ENCODE data around the gene CNTNAP5.
A peak's percentile ranks its signal among the peaks of the same experiment; 100 is the strongest.

CNTNAP5 gene

GRCh38 chr2:124025171-124025580 is at the start of gene CNTNAP5:
Gene CNTNAP5, plus strand, starts transcription at chr2:124025287. Its CDS starts 364 bp downstream, at chr2:124025651.
- DNase-seq (ENCODE audit: low read depth) = no peak

DNA sequence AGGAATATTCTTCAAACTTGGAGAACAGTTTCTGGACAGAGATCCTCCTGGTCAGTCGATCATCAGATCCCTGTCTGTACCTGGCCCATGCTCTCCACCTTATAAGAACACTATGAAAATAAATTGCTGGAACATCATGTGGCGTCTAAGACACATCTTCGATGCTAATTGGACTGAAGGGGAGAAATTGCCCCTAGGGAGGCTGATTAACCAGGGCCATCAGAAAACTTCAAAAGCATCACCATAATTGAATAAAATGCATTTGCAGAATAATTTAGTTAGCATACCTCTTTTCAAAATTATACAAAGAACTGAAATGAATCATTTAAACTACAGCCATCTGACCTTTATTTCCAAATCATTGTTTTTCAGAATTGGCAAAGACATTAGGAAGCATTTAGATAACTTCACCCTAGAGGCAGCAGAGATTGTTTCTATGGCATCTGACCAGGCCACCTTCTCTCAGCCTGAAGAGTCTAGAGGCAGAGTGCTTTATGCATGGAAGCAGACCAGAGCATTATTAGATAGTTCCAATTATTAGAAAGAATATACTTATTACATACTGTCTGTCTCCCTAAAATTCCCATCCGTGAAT is 48.9 kb upstream of the CNTNAP5 start:
- DNase-seq (ENCODE audit: low read depth) = no peak

DNA sequence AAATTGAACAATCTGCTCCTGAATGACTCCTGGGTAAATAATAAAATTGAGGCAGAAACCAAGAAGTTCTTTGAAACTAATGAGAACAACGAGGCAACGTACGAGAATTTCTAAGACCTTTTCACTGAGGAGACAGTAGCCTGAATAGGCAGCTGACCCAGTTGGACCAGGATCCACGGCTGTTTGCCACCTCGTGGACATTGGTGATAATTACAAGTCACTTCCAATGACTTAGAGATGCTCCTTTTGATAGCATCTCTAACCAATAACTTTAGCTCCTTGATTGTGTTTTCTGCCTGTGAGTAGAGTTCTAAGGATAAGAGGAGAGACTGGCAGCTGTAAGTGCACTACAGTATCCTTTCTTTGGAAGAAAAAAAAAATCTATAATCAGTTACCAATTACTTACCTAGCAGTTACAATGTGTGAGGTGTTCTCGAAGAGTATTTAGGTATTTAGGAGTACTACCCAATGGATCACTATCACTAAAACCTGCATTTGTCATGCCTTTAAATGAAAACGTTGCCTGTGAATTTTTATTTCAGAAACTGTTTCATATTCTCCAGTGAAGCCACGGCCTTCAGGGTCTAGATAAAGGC is 31.3 kb upstream of the CNTNAP5 start:
- peak; percentile 0 for DNase-seq (ENCODE audit: low read depth)

- DNase-seq (ENCODE audit: low read depth) = no peak
Observed at GRCh38 chr2:123999681-124000080, 25.4 kb upstream of the CNTNAP5 start.

DNA sequence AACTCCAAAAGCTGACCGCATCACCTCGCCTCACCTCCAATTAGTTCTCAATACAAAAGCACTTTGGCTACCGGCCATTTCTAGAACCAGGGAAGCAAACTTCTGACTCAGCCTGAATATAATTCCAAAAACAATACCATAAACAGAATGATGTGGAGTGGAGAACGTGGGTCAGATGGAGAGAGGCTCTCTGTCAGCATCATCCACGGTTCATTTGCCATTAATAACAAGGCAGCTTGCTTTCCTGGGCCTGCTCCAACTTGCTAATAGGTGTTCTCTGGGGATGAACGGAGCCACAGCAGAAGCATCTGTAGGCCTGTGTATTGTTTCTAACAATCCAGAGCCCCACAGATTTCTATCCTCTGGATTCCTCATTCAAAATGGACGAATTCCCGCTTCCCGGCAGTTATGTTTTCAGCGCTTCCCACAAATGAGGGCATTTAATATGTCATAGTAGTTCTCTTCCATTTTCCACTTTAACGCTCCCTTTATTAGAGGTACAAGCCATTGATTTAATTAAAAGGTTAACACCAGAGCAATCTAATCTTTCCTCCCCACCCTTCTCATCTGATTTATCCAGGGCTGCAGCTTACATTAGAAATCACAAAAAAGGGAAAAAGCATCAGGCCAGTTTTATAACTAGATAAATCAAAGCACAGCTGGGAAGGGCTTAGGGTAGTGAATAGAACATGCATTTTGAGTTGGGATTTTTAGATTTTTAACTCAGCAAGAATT is 23.2 kb upstream of the CNTNAP5 start:
- no peak for DNase-seq (ENCODE audit: low read depth)

GRCh38 chr2:124018890-124019289 is 6.2 kb upstream of the CNTNAP5 start:
- no peak for DNase-seq (ENCODE audit: low read depth)

- no peak for DNase-seq (ENCODE audit: low read depth)
Observed at GRCh38 chr2:124024561-124025170, 421 bp upstream of the CNTNAP5 start.

DNA sequence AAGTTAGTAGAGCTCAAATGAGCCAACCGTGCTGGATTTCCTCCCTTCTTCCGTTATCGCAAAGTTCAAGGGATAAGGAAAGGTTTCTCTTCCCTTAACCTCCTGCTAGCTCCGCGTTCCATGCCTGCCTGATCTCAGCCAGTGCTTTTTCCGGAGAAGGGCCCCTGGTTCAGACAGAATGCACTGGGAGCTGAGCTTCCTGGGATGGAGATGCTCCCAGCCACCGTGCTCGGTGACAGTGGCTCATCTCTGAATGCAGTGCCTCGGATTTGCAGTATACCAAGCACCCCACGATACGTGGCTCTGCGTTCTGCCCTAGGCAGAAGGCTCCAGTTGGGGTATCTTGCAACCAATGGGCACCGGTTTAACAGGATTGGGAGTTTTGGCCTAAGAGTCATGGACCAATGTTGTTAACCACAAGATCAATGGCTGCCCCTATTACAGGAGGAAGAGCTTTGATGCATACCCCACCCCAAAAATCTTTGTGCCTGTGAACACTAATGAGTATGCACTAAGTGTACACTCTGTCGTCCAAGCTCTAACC is 876 bp downstream of the CNTNAP5 start:
- DNase-seq (ENCODE audit: low read depth) = no peak

DNA sequence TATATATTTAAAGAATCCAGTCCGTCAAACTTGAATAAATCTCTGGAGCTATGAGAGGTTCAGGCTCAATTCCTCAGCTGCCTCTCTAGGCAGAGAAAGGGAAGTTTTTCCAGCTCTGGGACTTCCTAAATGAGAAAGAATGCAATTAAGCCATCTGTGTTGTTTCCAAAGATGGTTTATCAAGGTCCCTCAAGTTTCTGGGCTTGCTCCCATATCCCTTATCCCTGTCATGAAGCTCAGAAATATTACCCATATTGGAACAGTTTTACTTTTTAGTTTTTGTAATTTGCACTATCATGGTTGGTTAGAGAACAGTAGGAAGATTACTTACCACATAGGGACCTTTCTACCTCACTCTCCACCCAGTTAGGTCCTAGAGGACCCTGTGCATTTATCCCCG is 1.4 kb downstream of the CNTNAP5 start:
- DNase-seq (ENCODE audit: low read depth) = no peak

DNA sequence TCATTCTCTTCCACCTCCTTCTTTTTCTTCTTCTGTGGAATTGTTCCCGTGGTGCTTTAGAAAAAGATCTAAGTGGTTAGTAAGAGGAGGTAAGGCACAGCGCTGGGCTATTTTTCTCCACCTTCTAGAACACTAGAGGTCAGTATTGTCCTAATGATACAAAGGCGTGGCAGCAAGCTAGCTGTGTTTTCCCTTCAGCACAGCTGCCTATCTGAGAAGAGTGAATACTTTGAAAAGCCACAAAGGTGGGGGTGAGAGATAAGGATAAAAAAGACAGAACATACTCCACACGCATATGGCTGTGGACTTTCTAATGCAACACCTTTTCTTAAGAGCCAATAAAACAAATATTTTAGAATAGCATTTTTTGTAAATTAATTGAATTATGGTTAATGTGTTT is 2.1 kb downstream of the CNTNAP5 start:
- DNase-seq (ENCODE audit: low read depth) = peak; percentile 10

GRCh38 chr2:124032799-124033198 is 7.7 kb downstream of the CNTNAP5 start:
- DNase-seq (ENCODE audit: low read depth) = no peak

DNA sequence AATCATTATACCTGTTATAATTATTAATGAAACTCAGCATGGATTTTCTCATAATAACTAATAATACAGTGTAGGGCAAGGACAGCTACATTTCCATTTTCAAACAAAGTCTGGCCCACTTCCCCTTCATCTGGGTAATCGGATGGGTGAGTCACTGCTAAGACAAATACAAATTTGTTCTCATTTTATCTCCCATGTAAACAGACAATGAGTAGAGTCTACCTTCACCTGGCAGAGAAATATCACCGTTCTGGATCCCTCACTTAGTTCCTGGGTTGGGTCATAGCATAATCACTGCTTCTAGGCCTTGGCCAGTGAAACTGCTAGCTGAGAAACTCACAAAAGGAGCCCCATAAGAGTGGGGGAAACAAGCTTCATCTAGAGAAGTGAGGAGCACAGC is 9.2 kb downstream of the CNTNAP5 start:
- no peak for DNase-seq (ENCODE audit: low read depth)

DNA sequence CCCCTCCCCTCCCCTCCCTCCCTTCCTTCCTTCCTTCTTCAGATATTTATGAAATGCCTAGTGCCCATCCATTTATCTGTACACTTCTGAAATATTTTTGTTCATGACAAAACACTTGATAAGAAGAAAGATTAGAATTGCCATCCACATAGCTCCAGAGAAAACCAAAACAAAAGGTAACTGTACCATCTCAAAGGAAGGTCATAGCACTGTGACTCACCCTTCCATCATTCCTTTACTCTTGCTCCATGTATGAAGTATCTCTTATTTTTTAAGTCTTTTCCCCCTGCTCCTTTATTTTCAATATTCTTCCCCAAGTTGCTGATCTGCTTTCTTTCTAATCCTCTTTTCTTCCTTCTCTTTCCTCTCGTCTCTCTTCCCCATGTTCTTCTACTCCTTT is 9.9 kb downstream of the CNTNAP5 start:
- no peak for DNase-seq (ENCODE audit: low read depth)

GRCh38 chr2:124039032-124039431 is 13.9 kb downstream of the CNTNAP5 start:
- DNase-seq (ENCODE audit: low read depth) = no peak

- DNase-seq (ENCODE audit: low read depth) = no peak
Observed at GRCh38 chr2:124039762-124040291, 14.7 kb downstream of the CNTNAP5 start.

- no peak for DNase-seq (ENCODE audit: low read depth)
Observed at GRCh38 chr2:124045894-124046293, 20.8 kb downstream of the CNTNAP5 start.

DNA sequence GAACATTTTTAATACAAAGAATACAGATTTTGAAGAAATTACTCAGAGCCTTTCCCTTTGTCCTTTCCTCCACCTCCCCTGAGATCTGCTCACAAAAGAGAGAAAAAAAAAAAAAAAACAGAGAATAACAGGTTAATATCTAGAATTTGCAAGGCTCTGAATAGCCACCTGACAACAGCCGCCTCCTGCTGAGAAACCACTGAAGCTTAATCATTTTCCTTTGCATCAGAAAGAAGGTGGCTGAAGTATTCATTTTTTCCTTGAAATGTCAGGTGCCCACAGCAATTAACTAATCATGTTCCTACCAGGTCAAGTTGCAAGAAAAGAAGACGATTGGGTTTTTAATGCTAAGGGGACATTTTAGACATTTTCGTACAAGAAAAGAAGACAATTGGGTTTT is 21.2 kb downstream of the CNTNAP5 start:
- no peak for DNase-seq (ENCODE audit: low read depth)

DNA sequence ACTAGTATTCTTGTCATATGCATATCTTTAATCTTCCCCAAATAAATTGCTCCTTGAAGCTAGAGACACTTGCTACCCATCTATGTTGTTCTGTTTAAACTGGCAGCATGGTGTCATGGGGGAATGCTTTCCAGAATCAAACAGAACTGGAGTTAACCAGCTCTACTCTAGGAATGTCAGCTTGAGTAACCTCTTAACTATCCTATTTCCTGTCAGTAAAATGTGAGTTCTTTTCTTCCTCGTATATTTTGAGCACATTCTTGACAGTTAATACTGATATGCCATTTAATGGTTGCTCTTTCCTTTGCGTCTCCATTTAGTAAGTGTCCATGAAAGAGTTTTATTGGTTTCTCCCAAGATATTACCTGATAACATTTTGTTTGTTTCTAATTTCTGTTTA is 23.0 kb downstream of the CNTNAP5 start:
- DNase-seq (ENCODE audit: low read depth) = no peak

GRCh38 chr2:124048664-124049063 is 23.6 kb downstream of the CNTNAP5 start:
- DNase-seq (ENCODE audit: low read depth) = no peak

GRCh38 chr2:124049136-124049535 is 24.0 kb downstream of the CNTNAP5 start:
- DNase-seq (ENCODE audit: low read depth) = no peak

DNA sequence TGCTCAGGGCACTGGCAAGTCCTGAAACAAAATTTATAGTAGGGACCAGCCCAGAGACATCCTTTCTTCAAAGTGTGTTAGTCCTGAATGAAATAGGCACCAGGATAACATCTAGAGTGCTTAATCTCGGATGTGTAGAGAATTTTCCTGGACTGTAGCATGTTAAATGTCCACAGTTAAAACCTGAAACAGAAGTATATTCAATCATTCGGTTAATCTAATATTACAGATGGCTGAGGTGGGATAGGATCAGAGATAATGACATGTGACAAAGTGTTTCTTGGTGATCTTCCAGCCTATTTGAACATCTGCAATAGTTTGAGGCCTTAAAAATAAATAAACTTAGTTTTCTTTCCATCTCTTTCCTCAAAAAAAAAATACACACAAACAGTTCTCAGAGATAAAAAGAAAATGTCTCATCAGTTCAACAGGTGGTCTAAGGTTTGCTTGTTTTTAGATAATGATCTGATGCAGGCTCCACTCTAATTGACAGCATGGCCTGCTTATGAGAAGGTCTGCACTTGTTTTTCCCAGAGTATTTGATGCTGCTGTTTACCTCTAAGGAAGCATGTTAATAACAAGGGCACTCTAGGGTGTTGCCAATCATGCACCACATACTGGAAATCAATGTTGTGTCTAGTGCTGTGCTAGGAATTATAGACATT is 25.9 kb downstream of the CNTNAP5 start:
- no peak for DNase-seq (ENCODE audit: low read depth)

- DNase-seq (ENCODE audit: low read depth) = no peak
Observed at GRCh38 chr2:124053796-124054195, 28.7 kb downstream of the CNTNAP5 start.

Data from GM04504 (cell line).